Neural cell (in vitro differentiated cells): ENCODE data around the gene TUSC7. TPM values are rescaled to one million over a fixed set of nuclear protein-coding genes. Genes with fewer than 3 reads are reported as not detected.

Source experiments
- H2AFZ ChIP-seq: fragments of 200-600, 300-800 bp; sonication (generic), shearing (Covaris generic); 2 replicates; pipeline ENCODE4 v1.6.0; 2014; ENCODE audit warnings: low read depth, mild to moderate bottlenecking, antibody characterized with exemption, low read length, moderate library complexity
- H3F3A ChIP-seq: fragments of 200-600 bp; shearing (Covaris generic); 2 replicates; pipeline ENCODE4 v1.6.1; 2016; ENCODE audit warnings: mild to moderate bottlenecking, moderate library complexity, mixed read lengths, antibody characterized with exemption, low read length; ENCODE audit not compliant: insufficient read depth, poor library complexity, severe bottlenecking
- H3K27ac ChIP-seq: fragments of 200-600, 300-800 bp; sonication (generic), shearing (Covaris generic); 2 replicates; pipeline ENCODE4 v1.5.1; 2014; ENCODE audit warnings: mild to moderate bottlenecking, low read length, moderate library complexity
- H3K27me3 ChIP-seq: fragments of 300-800, 200-600 bp; sonication (generic), shearing (Covaris generic); 2 replicates; pipeline ENCODE4 v1.6.0; 2014; ENCODE audit warnings: mild to moderate bottlenecking, low read depth, low read length, moderate library complexity; ENCODE audit not compliant: insufficient read depth
- H3K36me3 ChIP-seq: fragments of 300-800, 200-600 bp; sonication (generic), shearing (Covaris generic); 2 replicates; pipeline ENCODE4 v1.5.1; 2014; ENCODE audit warnings: mild to moderate bottlenecking, antibody characterized with exemption, low read length, moderate library complexity; ENCODE audit not compliant: insufficient read depth
- H3K4me2 ChIP-seq: fragments of 300-800, 200-600 bp; sonication (generic), shearing (Covaris generic); 2 replicates; pipeline ENCODE4 v1.6.0; 2014; ENCODE audit warnings: mild to moderate bottlenecking, low read length
- H3K4me3 ChIP-seq: fragments of 300-800, 200-600 bp; sonication (generic), shearing (Covaris generic); 2 replicates; pipeline ENCODE4 v1.5.1; 2014; ENCODE audit warnings: mild to moderate bottlenecking, low read length, moderate library complexity
- H3K79me2 ChIP-seq: fragments of 200-600 bp; shearing (Covaris generic); replicated peaks from 2 replicates; pipeline ENCODE4 v1.6.0; 2014; ENCODE audit warnings: mild to moderate bottlenecking, low read length, moderate library complexity; ENCODE audit not compliant: insufficient read depth
- H3K9ac ChIP-seq: fragments of 300-800, 200-600 bp; sonication (generic), shearing (Covaris generic); 2 replicates; pipeline ENCODE4 v1.6.1; 2016; ENCODE audit warnings: mild to moderate bottlenecking, low read length, mixed read lengths
- H3K9me2 ChIP-seq: fragments of 200-600 bp; shearing (Covaris generic); 2 replicates; pipeline ENCODE4 v1.6.1; 2016; ENCODE audit warnings: mild to moderate bottlenecking, low read length, mixed read lengths; ENCODE audit not compliant: insufficient read depth
- H3K9me3 ChIP-seq: fragments of 200-600, 300-800 bp; sonication (generic), shearing (Covaris generic); 2 replicates; pipeline ENCODE4 v1.6.1; 2016; ENCODE audit warnings: mild to moderate bottlenecking, mixed run types, low read length, moderate library complexity, mixed read lengths
- H4K20me1 ChIP-seq: fragments of 200-600 bp; shearing (Covaris generic); 2 replicates; pipeline ENCODE4 v1.6.1; 2016; ENCODE audit warnings: mild to moderate bottlenecking, mixed run types; ENCODE audit not compliant: insufficient read depth
- EP300 ChIP-seq: fragments of 450-650 bp; conservative IDR thresholded peaks from 2 replicates; pipeline ENCODE4 v1.6.1; 2014; ENCODE audit warnings: antibody characterized with exemption, mild to moderate bottlenecking, moderate library complexity; ENCODE audit not compliant: poor library complexity, severe bottlenecking
- EZH2 ChIP-seq: fragments of 200-600, 300-800 bp; shearing (Covaris generic), sonication (generic); IDR thresholded peaks from 2 replicates; pipeline ENCODE4 v1.6.1; 2014; ENCODE audit warnings: antibody characterized with exemption, low read length, borderline replicate concordance, mild to moderate bottlenecking; ENCODE audit not compliant: insufficient read depth, poor library complexity, severe bottlenecking
- MXI1 ChIP-seq: fragments of 450-650 bp; conservative IDR thresholded peaks from 2 replicates; pipeline ENCODE4 v1.6.1; 2014; ENCODE audit warnings: antibody characterized with exemption, mild to moderate bottlenecking; ENCODE audit not compliant: poor library complexity, severe bottlenecking
- POLR2AphosphoS5 ChIP-seq: IDR thresholded peaks from 2 replicates; pipeline ENCODE4 v1.6.1; 2012
- RAD21 ChIP-seq: fragments of 450-650 bp; conservative IDR thresholded peaks from 2 replicates; pipeline ENCODE4 v1.6.1; 2014; ENCODE audit warnings: antibody characterized with exemption, mild to moderate bottlenecking, moderate library complexity
- REST ChIP-seq: IDR thresholded peaks from 2 replicates; pipeline ENCODE4 v1.6.1; 2012; ENCODE audit warnings: borderline replicate concordance
- SMC3 ChIP-seq: fragments of 450-650 bp; conservative IDR thresholded peaks from 2 replicates; pipeline ENCODE4 v1.6.1; 2014; ENCODE audit warnings: antibody characterized with exemption, mild to moderate bottlenecking, moderate library complexity; ENCODE audit not compliant: poor library complexity
- TAF1 ChIP-seq: IDR thresholded peaks from 2 replicates; pipeline ENCODE4 v1.6.1; 2012; ENCODE audit warnings: low read depth
- polyA plus RNA-seq: library from polyadenylated mRNA; depleted of rRNA; stranded (reverse); fragments of >200 nt; gene quantifications from 2 replicates; pipeline ENCODE4 v1.2.3, GENCODE V29; 2014
- TF ChIP-seq, protein P1 (sequence below): fragments of 450-650 bp; IDR thresholded peaks from 2 replicates; pipeline ENCODE4 v1.5.1; 2014; ENCODE audit warnings: antibody characterized with exemption, mild to moderate bottlenecking, moderate library complexity; ENCODE audit not compliant: poor library complexity, severe bottlenecking

TUSC7 gene
- polyA plus RNA-seq, 1 donor from 2014 or later = not detected

GRCh38 chr3:116667791-116668190, 41.8 kb upstream of the TUSC7 start:
- no peak for TF ChIP-seq POLR2AphosphoS5
- TF ChIP-seq RAD21 = no peak
- no peak for TF ChIP-seq REST
- TF ChIP-seq TAF1 = no peak
- no peak for TF ChIP-seq EZH2
- TF ChIP-seq SMC3 = no peak
- TF ChIP-seq MXI1 = no peak
- TF ChIP-seq, protein P1, sequence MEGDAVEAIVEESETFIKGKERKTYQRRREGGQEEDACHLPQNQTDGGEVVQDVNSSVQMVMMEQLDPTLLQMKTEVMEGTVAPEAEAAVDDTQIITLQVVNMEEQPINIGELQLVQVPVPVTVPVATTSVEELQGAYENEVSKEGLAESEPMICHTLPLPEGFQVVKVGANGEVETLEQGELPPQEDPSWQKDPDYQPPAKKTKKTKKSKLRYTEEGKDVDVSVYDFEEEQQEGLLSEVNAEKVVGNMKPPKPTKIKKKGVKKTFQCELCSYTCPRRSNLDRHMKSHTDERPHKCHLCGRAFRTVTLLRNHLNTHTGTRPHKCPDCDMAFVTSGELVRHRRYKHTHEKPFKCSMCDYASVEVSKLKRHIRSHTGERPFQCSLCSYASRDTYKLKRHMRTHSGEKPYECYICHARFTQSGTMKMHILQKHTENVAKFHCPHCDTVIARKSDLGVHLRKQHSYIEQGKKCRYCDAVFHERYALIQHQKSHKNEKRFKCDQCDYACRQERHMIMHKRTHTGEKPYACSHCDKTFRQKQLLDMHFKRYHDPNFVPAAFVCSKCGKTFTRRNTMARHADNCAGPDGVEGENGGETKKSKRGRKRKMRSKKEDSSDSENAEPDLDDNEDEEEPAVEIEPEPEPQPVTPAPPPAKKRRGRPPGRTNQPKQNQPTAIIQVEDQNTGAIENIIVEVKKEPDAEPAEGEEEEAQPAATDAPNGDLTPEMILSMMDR = no peak
- TF ChIP-seq EP300 = no peak
- Histone ChIP-seq H3K36me3 (no peaks in the 10 kb centered on the region), H3K27ac (no peak overlapping the region)

DNA sequence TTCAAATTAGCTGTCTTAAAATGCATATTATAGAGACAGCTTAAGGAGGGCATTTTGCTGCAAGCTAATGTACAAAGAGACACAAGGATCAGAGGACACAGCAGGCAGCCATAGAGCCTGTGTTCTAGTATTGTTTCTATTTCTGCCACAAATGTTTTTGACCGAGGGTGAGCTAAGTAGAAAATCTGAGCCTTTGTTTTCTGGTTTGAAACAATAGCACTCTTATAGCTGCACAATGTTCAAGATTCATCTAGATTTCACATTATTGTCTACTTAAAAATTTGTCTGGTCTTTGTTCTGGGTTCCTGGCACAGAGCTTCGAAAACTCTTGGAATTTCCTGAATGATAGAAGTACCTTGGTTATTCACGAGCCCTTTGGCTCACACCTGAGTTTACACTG, 40.0 kb upstream of the TUSC7 start:
- TF ChIP-seq MXI1 (no peak), RAD21 (no peak), EP300 (no peak), SMC3 (no peak), POLR2AphosphoS5 (no peak), TAF1 (no peak)
- TF ChIP-seq, protein P1 = no peak

More at GRCh38 chr3:116667791-116668190, 41.8 kb upstream of the TUSC7 start:
- H3F3A ChIP-seq = no peaks in the 10 kb centered on the region
- no peak overlapping the region for H3K4me3 ChIP-seq
- H3K79me2 ChIP-seq = no peaks in the 10 kb centered on the region
- no peaks in the 10 kb centered on the region for H3K9me2 ChIP-seq
- H3K9me3 ChIP-seq = no peaks in the 10 kb centered on the region
- H3K27me3 ChIP-seq = no peaks in the 10 kb centered on the region
- H3K9ac ChIP-seq = no peak overlapping the region
- H3K4me2 ChIP-seq = no peak overlapping the region
- H4K20me1 ChIP-seq = no peaks in the 10 kb centered on the region
- H2AFZ ChIP-seq = no peak overlapping the region

More for the DNA sequence above, 40.0 kb upstream of the TUSC7 start:
- Histone ChIP-seq H3K27me3 (no peaks in the 10 kb centered on the region), H3K4me3 (no peak overlapping the region), H4K20me1 (no peaks in the 10 kb centered on the region), H3K36me3 (no peaks in the 10 kb centered on the region), H2AFZ (no peak overlapping the region), H3K27ac (no peak overlapping the region), H3K9ac (no peak overlapping the region), H3K4me2 (no peak overlapping the region), H3K9me3 (no peaks in the 10 kb centered on the region), H3K9me2 (no peaks in the 10 kb centered on the region), H3K79me2 (no peaks in the 10 kb centered on the region), H3F3A (no peaks in the 10 kb centered on the region)
